ENCODE results near the gene HBM.

GRCh38 chr16:200388-200787 is 34.6 kb downstream of the HBM start:
- TF ChIP-seq, protein P1, sequence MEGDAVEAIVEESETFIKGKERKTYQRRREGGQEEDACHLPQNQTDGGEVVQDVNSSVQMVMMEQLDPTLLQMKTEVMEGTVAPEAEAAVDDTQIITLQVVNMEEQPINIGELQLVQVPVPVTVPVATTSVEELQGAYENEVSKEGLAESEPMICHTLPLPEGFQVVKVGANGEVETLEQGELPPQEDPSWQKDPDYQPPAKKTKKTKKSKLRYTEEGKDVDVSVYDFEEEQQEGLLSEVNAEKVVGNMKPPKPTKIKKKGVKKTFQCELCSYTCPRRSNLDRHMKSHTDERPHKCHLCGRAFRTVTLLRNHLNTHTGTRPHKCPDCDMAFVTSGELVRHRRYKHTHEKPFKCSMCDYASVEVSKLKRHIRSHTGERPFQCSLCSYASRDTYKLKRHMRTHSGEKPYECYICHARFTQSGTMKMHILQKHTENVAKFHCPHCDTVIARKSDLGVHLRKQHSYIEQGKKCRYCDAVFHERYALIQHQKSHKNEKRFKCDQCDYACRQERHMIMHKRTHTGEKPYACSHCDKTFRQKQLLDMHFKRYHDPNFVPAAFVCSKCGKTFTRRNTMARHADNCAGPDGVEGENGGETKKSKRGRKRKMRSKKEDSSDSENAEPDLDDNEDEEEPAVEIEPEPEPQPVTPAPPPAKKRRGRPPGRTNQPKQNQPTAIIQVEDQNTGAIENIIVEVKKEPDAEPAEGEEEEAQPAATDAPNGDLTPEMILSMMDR (IDR thresholded peaks at IDR 0.05) = no peak
- TF ChIP-seq EZH2phosphoT487 (IDR thresholded peaks at IDR 0.05) = no peak
- no peak for TF ChIP-seq EZH2 (IDR thresholded peaks at IDR 0.05)
